GM23248 (cell line): ENCODE data around the gene CTH.

Experiments used
- EZH2 ChIP-seq: fragments of 200-600 bp; sonication (generic); IDR thresholded peaks from 2 replicates; pipeline ENCODE4 v1.6.1; 2018; ENCODE audit warnings: antibody characterized with exemption, mild to moderate bottlenecking; ENCODE audit not compliant: insufficient read depth, poor library complexity, severe bottlenecking
- EZH2phosphoT487 ChIP-seq: fragments of 200-600 bp; sonication (generic); IDR thresholded peaks from 2 replicates; pipeline ENCODE4 v1.6.1; 2018; ENCODE audit warnings: antibody characterized with exemption, moderate library complexity, mild to moderate bottlenecking, low read depth; ENCODE audit not compliant: insufficient read depth

DNA sequence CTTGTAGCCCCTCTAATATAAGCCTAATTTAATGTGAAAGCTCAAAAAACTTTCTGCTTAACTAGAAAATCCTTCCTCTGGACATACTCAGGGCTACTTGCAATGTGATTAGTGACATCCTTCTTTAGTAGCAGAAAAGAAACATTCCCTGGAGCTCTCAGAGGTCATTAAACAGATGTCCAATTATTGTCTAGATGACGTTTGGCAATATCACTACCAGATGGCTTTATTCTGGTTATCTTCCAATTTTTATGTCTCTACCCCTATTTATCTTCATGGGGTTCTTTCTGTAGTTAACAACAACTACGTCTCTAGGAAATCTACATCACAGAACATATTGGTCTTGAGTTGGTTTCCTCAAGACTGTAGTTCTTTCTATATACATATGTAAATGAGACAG, 44.2 kb downstream of the CTH start:
- no peak for TF ChIP-seq EZH2
- no peak for TF ChIP-seq EZH2phosphoT487
